Prostate gland (tissue), 2 donors: Measurements from ENCODE around the gene PLA2R1. TPM values are rescaled to one million over a fixed set of nuclear protein-coding genes. Genes with fewer than 3 reads are reported as not detected.

Source experiments
- DNase-seq: peaks from one replicate; pipeline ENCODE4 v3.0.0-alpha.2; 2019; ENCODE audit warnings: low spot score
- H3K27ac ChIP-seq, 2 donors: fragments of 200-600 bp; sonication (generic); 2 replicates each; pipeline ENCODE4 v1.5.1; 2017 to 2019
- H3K27me3 ChIP-seq: fragments of 200-600 bp; sonication (generic); replicated peaks from 2 replicates; pipeline ENCODE4 v1.5.1; 2019; ENCODE audit not compliant: insufficient read depth
- H3K36me3 ChIP-seq, 2 donors: fragments of 200-600 bp; sonication (generic); 1 replicate in 1 of 2; 2 replicates in 1 of 2; pipeline versions ENCODE4 v1.5.1 to v1.8.1; 2017 to 2019
- H3K4me1 ChIP-seq: fragments of 200-600 bp; sonication (generic); replicated peaks from 2 replicates; pipeline ENCODE4 v1.5.1; 2019
- H3K4me3 ChIP-seq, 2 donors: fragments of 200-600 bp; sonication (generic); 2 replicates each; pipeline ENCODE4 v1.5.1; 2017 to 2019
- H3K9me3 ChIP-seq: fragments of 200-600 bp; sonication (generic); 2 replicates; pipeline ENCODE4 v1.5.1; 2017
- POLR2A ChIP-seq: fragments of 450-650 bp; IDR thresholded peaks from one replicate; pipeline ENCODE4 v1.6.1; 2016; ENCODE audit warnings: antibody characterized with exemption, mild to moderate bottlenecking
- POLR2AphosphoS5 ChIP-seq: sonication (generic); formaldehyde crosslinking; IDR thresholded peaks from one replicate; pipeline ENCODE4 v1.6.1; 2017; ENCODE audit warnings: antibody characterized with exemption
- WGBS: methylation state at CpG from one replicate; pipeline ENCODE4 v1.1.5; 2018; 5-methylcytosine and 5-hydroxymethylcytosine counted together
- intact Hi-C: fragments of 100-400 bp; cut with DNase I; formaldehyde crosslinking; loops from one replicate; pipeline ENCODE4 v1.14.2; 2022
- total RNA-seq, 2 donors: library from RNA; depleted of rRNA; stranded (reverse); fragments of >200 nt; gene quantifications; one replicate each; pipeline ENCODE4 v1.1.0, GENCODE V29; 2016
- TF ChIP-seq, protein P1 (sequence below), 4 experiments: fragments of 200-600 bp in 2 of 4; fragments of 450-650 bp in 2 of 4; sonication (generic) in 2 of 4; IDR thresholded peaks; 1 replicate in 3 of 4; 2 replicates in 1 of 4; pipeline ENCODE4 v1.5.1; 2016 to 2019; ENCODE audit warnings: antibody characterized with exemption in 4 of 4, mild to moderate bottlenecking in 2 of 4, moderate library complexity in 2 of 4

Gene PLA2R1
- total RNA-seq, 2 donors from 2014 or later = 8.1 to 10.5 TPM

- Histone ChIP-seq H3K36me3 (no peaks in the 10 kb centered on the region), H3K4me1 (no peaks in the 10 kb centered on the region), H3K27me3 (no peaks in the 10 kb centered on the region), H3K9me3 (no peaks in the 10 kb centered on the region), H3K4me3 (no peak overlapping the region), H3K27ac (no peak overlapping the region)
- 72% methylated on average over 4 of the region's 4 CpGs for WGBS
- intact Hi-C loops = no loop called here
- TF ChIP-seq, protein P1, sequence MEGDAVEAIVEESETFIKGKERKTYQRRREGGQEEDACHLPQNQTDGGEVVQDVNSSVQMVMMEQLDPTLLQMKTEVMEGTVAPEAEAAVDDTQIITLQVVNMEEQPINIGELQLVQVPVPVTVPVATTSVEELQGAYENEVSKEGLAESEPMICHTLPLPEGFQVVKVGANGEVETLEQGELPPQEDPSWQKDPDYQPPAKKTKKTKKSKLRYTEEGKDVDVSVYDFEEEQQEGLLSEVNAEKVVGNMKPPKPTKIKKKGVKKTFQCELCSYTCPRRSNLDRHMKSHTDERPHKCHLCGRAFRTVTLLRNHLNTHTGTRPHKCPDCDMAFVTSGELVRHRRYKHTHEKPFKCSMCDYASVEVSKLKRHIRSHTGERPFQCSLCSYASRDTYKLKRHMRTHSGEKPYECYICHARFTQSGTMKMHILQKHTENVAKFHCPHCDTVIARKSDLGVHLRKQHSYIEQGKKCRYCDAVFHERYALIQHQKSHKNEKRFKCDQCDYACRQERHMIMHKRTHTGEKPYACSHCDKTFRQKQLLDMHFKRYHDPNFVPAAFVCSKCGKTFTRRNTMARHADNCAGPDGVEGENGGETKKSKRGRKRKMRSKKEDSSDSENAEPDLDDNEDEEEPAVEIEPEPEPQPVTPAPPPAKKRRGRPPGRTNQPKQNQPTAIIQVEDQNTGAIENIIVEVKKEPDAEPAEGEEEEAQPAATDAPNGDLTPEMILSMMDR (IDR thresholded peaks at IDR 0.05) = no peak
- no peak for TF ChIP-seq POLR2AphosphoS5
- TF ChIP-seq POLR2A = no peak
- DNase-seq = no peak
Observed at GRCh38 chr2:159988412-159988970, 73.9 kb downstream of the PLA2R1 start.

- H3K4me1 ChIP-seq = no peaks in the 10 kb centered on the region
- H3K27me3 ChIP-seq = no peaks in the 10 kb centered on the region
- H3K36me3 ChIP-seq = no peaks in the 10 kb centered on the region
- H3K4me3 ChIP-seq = no peak overlapping the region
- 71% methylated on average over 6 of the region's 6 CpGs for WGBS
- no peak overlapping the region for H3K27ac ChIP-seq
- H3K9me3 ChIP-seq = no peaks in the 10 kb centered on the region
- intact Hi-C loops = no loop called here
- DNase-seq = no peak
- TF ChIP-seq POLR2A (no peak), POLR2AphosphoS5 (no peak)
- TF ChIP-seq, protein P1 (IDR thresholded peaks at IDR 0.05) = no peak
Observed at GRCh38 chr2:159987181-159987580, 75.2 kb downstream of the PLA2R1 start.

- Histone ChIP-seq H3K4me1 (no peaks in the 10 kb centered on the region), H3K27me3 (no peaks in the 10 kb centered on the region), H3K9me3 (no peaks in the 10 kb centered on the region), H3K36me3 (no peaks in the 10 kb centered on the region), H3K4me3 (no peak overlapping the region), H3K27ac (no peak overlapping the region)
- intact Hi-C loops = no loop called here
- TF ChIP-seq, protein P1 (IDR thresholded peaks at IDR 0.05) = no peak
- no peak for TF ChIP-seq POLR2AphosphoS5
- no peak for TF ChIP-seq POLR2A
- 83% methylated on average over 3 of the region's 3 CpGs for WGBS
- DNase-seq = no peak
Observed at GRCh38 chr2:159985656-159986055, 76.8 kb downstream of the PLA2R1 start.

GRCh38 chr2:159984034-159984433 lies 78.4 kb downstream of the PLA2R1 start:
- H3K9me3 ChIP-seq = no peaks in the 10 kb centered on the region
- no peaks in the 10 kb centered on the region for H3K27me3 ChIP-seq
- H3K27ac ChIP-seq = no peak overlapping the region
- intact Hi-C loops = no loop called here
- H3K4me3 ChIP-seq = no peak overlapping the region
- no peak for DNase-seq
- no peaks in the 10 kb centered on the region for H3K4me1 ChIP-seq
- no peaks in the 10 kb centered on the region for H3K36me3 ChIP-seq
- no peak for TF ChIP-seq POLR2AphosphoS5
- TF ChIP-seq POLR2A = no peak
- TF ChIP-seq, protein P1 (IDR thresholded peaks at IDR 0.05) = no peak
